Nephron (organoid): Measurements from ENCODE around the gene WDR6.
"Not testable (repeated sequence)": the region's sequence is repeated elsewhere in the genome, so short reads cannot be mapped to it uniquely, and the experiment has no call there.

Experiments used
- H3K27ac Mint-ChIP-seq, 3 experiments: 2 replicates each; pipeline ENCODE4 v1.8.0; 2020; ENCODE audit warnings: mixed read lengths in 3 of 3, mild to moderate bottlenecking in 2 of 3, moderate library complexity in 1 of 3
- H3K27me3 Mint-ChIP-seq: 2 replicates; pipeline ENCODE4 v1.8.0; 2021; ENCODE audit warnings: low read depth, mild to moderate bottlenecking, moderate library complexity, mixed read lengths
- H3K36me3 Mint-ChIP-seq: 2 replicates; pipeline ENCODE4 v1.8.0; 2020; ENCODE audit warnings: low read depth, mixed read lengths
- H3K4me1 Mint-ChIP-seq: 2 replicates; pipeline ENCODE4 v1.8.0; 2020; ENCODE audit warnings: mixed read lengths
- H3K4me3 Mint-ChIP-seq, 3 experiments: 2 replicates each; pipeline ENCODE4 v1.8.0; 2020; ENCODE audit warnings: mild to moderate bottlenecking in 3 of 3, mixed read lengths in 3 of 3, moderate library complexity in 2 of 3
- H3K9me3 Mint-ChIP-seq: 2 replicates; pipeline ENCODE4 v1.8.0; 2020; ENCODE audit warnings: mixed read lengths
- TF ChIP-seq, protein P1 (sequence below), 3 experiments: fragments of 200-600 bp; sonication (generic); IDR thresholded peaks; one replicate each; pipeline ENCODE4 v1.5.0; 2021; ENCODE audit warnings: antibody characterized with exemption in 3 of 3; ENCODE audit not compliant: unreplicated experiment in 3 of 3

The WDR6 gene

GRCh38 chr3:49005303-49005680 is 1.9 kb upstream of the WDR6 start:
- no peaks in the 10 kb centered on the region for H3K9me3 Mint-ChIP-seq
- H3K4me1 Mint-ChIP-seq, result peaks cover 21% of the 10 kb centered on the region
- H3K4me3 Mint-ChIP-seq, result no peak overlapping the region
- H3K27me3 Mint-ChIP-seq, result no peaks in the 10 kb centered on the region
- peaks cover 7% of the 10 kb centered on the region for H3K36me3 Mint-ChIP-seq
- no peak overlapping the region for H3K27ac Mint-ChIP-seq
- TF ChIP-seq, protein P1, sequence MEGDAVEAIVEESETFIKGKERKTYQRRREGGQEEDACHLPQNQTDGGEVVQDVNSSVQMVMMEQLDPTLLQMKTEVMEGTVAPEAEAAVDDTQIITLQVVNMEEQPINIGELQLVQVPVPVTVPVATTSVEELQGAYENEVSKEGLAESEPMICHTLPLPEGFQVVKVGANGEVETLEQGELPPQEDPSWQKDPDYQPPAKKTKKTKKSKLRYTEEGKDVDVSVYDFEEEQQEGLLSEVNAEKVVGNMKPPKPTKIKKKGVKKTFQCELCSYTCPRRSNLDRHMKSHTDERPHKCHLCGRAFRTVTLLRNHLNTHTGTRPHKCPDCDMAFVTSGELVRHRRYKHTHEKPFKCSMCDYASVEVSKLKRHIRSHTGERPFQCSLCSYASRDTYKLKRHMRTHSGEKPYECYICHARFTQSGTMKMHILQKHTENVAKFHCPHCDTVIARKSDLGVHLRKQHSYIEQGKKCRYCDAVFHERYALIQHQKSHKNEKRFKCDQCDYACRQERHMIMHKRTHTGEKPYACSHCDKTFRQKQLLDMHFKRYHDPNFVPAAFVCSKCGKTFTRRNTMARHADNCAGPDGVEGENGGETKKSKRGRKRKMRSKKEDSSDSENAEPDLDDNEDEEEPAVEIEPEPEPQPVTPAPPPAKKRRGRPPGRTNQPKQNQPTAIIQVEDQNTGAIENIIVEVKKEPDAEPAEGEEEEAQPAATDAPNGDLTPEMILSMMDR (IDR thresholded peaks at IDR 0.05; ENCODE audit: unreplicated experiment in 3 of 3), result no peak

DNA sequence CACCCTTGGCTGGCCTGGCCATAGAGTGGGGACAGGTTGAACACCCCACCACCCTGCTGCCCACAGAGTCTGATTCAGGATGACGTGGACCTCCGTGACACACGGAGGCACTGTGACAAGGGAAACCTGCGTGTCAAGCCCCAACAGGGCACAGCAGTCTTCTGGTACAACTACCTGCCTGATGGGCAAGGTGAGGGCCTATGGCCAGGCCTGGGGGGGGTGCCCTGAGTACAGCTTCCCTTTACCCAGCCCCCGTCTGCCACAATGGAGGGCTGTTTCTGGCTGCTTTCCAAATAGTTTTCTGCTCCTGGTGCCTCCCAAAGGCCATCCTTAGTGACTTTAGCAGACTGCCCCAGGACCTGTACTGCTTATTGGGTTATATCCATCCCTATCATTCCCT is 1.2 kb upstream of the WDR6 start:
- H3K27me3 Mint-ChIP-seq, result no peaks in the 10 kb centered on the region
- peaks cover 7% of the 10 kb centered on the region for H3K36me3 Mint-ChIP-seq
- peaks cover 21% of the 10 kb centered on the region for H3K4me1 Mint-ChIP-seq
- H3K27ac Mint-ChIP-seq, result peak overlapping the region; percentile 99 to 100 (median 100)
- TF ChIP-seq, protein P1 (IDR thresholded peaks at IDR 0.05; ENCODE audit: unreplicated experiment in 3 of 3), result no peak
- peak overlapping the region; percentile 99 to 100 (median 100) for H3K4me3 Mint-ChIP-seq
- no peaks in the 10 kb centered on the region for H3K9me3 Mint-ChIP-seq

DNA sequence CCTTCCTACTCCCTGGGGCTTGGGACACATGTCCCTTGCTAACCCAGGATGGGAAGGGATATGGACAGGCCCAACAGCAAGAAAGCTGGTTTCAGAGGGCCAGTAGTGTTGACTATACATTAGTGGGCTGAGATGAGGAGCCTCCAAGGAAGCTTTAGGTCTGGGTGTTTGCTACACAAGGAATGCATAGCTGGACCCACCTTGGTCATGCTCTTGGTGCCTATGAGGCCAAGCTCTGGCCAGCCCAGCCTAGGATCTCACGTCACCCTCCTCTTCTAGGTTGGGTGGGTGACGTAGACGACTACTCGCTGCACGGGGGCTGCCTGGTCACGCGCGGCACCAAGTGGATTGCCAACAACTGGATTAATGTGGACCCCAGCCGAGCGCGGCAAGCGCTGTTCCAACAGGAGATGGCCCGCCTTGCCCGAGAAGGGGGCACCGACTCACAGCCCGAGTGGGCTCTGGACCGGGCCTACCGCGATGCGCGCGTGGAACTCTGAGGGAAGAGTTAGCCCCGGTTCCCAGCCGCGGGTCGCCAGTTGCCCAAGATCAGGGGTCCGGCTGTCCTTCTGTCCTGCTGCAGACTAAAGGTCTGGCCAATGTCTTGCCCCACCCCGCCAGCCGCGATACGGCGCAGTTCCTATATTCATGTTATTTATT is 653 bp upstream of the WDR6 start:
- no peaks in the 10 kb centered on the region for H3K9me3 Mint-ChIP-seq
- peak overlapping the region; percentile 99 to 100 (median 100) for H3K4me3 Mint-ChIP-seq
- H3K27ac Mint-ChIP-seq, result peak overlapping the region; percentile 99 to 100 (median 100)
- H3K4me1 Mint-ChIP-seq, result peaks cover 21% of the 10 kb centered on the region
- no peaks in the 10 kb centered on the region for H3K27me3 Mint-ChIP-seq
- TF ChIP-seq, protein P1 (IDR thresholded peaks at IDR 0.05; ENCODE audit: unreplicated experiment in 3 of 3), result no peak
- peaks cover 9% of the 10 kb centered on the region for H3K36me3 Mint-ChIP-seq

DNA sequence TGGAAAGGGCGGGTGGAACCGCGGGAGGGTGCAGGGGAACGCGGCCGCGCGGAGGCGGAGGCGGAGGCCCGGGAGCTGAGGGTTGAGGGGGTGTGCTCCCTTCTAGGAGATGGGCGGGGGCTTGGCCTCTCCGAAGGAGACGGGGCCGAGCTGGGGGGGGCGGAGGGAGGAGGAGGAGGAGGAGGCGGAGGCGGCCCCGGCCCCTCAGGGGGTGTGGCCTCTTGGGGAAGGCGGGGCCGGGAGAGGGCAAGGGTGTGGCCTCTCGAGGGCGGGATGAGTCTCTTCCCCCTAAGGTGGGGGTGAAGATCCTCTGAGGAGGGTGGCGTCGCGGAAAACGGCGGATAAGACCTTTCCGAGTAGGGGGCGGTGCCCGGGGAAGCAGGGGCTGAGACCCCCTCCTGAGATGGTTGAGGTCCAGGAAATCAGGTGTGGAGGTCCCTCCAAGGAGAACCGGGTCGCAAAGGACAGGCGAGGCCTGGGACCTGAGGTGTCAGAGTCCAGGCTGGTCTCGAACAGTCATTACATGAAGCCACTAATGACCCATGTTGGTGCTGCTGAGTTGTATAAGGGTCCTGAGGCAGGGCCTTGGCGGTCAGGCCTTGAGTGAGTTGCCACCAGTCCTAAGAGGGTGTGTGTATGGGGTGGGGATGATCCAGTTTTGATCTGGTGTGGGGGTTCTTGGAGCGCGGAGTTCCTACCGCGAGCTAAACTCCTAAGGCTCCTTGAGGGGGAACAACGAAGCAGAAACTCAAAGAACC is 759 bp downstream of the WDR6 start:
- H3K9me3 Mint-ChIP-seq, result no peaks in the 10 kb centered on the region
- peaks cover 19% of the 10 kb centered on the region for H3K36me3 Mint-ChIP-seq
- peak overlapping the region; percentile 99 to 100 (median 100) for H3K27ac Mint-ChIP-seq
- peaks cover 32% of the 10 kb centered on the region for H3K4me1 Mint-ChIP-seq
- H3K27me3 Mint-ChIP-seq, result no peaks in the 10 kb centered on the region
- TF ChIP-seq, protein P1 (IDR thresholded peaks at IDR 0.05; ENCODE audit: unreplicated experiment in 3 of 3), result peak in 1 of 3 experiments; percentile 16
- H3K4me3 Mint-ChIP-seq, result peak overlapping the region; percentile 99 to 100 (median 100)

DNA sequence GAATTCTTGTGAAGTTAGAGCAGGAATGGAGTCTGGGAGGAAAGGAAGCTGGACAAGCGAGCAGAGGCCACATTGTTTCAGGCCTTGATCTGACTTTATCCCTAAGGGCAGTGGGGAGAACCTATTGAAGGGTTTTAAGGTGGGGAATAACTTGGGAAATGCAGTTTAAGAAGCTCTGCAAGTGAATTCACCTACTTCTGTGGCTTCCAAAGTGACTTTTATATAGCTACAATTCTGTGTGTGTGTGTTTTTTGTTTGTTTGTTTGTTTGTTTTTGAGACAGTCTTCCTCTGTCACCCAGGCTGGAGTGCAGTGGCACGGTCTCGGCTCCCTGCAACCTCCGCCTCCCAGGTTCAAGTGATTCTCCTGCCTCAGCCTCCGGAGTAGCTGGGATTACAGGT is 1.4 kb downstream of the WDR6 start:
- H3K9me3 Mint-ChIP-seq, H3K27me3 Mint-ChIP-seq: not testable (repeated sequence)
- peaks cover 32% of the 10 kb centered on the region for H3K4me1 Mint-ChIP-seq

GRCh38 chr3:49009396-49009795 is 2.2 kb downstream of the WDR6 start:
- TF ChIP-seq, protein P1 (IDR thresholded peaks at IDR 0.05; ENCODE audit: unreplicated experiment in 3 of 3), result no peak
- Mint-ChIP-seq H3K27ac (peak overlapping the region in 2 of 3 experiments; percentile 30 to 74), H3K36me3 (peaks cover 19% of the 10 kb centered on the region), H3K9me3 (no peaks in the 10 kb centered on the region), H3K4me3 (peak overlapping the region; percentile 99 to 100 (median 100)), H3K4me1 (peaks cover 32% of the 10 kb centered on the region), H3K27me3 (no peaks in the 10 kb centered on the region)

More for the DNA sequence above, 1.4 kb downstream of the WDR6 start:
- H3K36me3 Mint-ChIP-seq, result peaks cover 19% of the 10 kb centered on the region
- H3K27ac Mint-ChIP-seq, result peak overlapping the region; percentile 99 to 100 (median 100)
- H3K4me3 Mint-ChIP-seq, result peak overlapping the region; percentile 99 to 100 (median 100)
